Caco-2 (cell line): ENCODE results near the gene SLK. TPM values are rescaled to one million over a fixed set of nuclear protein-coding genes. Genes with fewer than 3 reads are reported as not detected.

Experiments
- BruUV-seq: library from RNA; stranded (reverse); fragments of 400-500 nt; replicated peaks from 2 replicates; lab custom pipeline; 2021; lab: Mats Ljungman, UMichigan
- CTCF ChIA-PET: fragments of 300-600 bp; sonication (Branson Sonifier 250); formaldehyde crosslinking; loops from one replicate; lab custom pipeline; 2022; ENCODE audit warnings: antibody characterized with exemption; lab: Charles Lee
- POLR2A ChIA-PET: fragments of 300-600 bp; sonication (Branson Sonifier 250); formaldehyde crosslinking; loops from one replicate; lab custom pipeline; 2022; ENCODE audit warnings: antibody characterized with exemption; lab: Charles Lee
- DNase-seq, 2 experiments: peaks; one replicate each; pipeline versions ENCODE4 v3.0.0 to v3.0.0-alpha.2; 2020 to 2022
- H3K27me3 ChIP-seq: replicated peaks from 2 replicates; pipeline ENCODE4 v1.6.0; 2011; ENCODE audit warnings: low read length; ENCODE audit not compliant: control insufficient read depth, insufficient read depth
- H3K36me3 ChIP-seq: 2 replicates; pipeline ENCODE4 v1.5.1; 2011; ENCODE audit warnings: low read length; ENCODE audit not compliant: control insufficient read depth, insufficient read depth
- H3K4me1 ChIP-seq: fragments of 250-450 bp; sonication (Bioruptor Pico); 2 replicates; pipeline ENCODE4 v1.5.1; 2020; ENCODE audit warnings: mild to moderate bottlenecking
- H3K4me3 ChIP-seq: 2 replicates; pipeline ENCODE4 v1.5.1; 2011; ENCODE audit warnings: low read depth, mild to moderate bottlenecking, control low read depth, low read length
- H3K9me3 ChIP-seq: fragments of 250-450 bp; sonication (Bioruptor Pico); 2 replicates; pipeline ENCODE4 v1.5.1; 2020; ENCODE audit warnings: mild to moderate bottlenecking, moderate library complexity
- H3K27ac Mint-ChIP-seq: one replicate; pipeline ENCODE4 v1.8.0; 2022; ENCODE audit warnings: mixed read lengths; ENCODE audit not compliant: unreplicated experiment
- H3K27me3 Mint-ChIP-seq: one replicate; pipeline ENCODE4 v1.8.0; 2022; ENCODE audit warnings: mixed read lengths; ENCODE audit not compliant: insufficient read depth, unreplicated experiment
- H3K36me3 Mint-ChIP-seq: one replicate; pipeline ENCODE4 v1.8.0; 2022; ENCODE audit warnings: mild to moderate bottlenecking, mixed read lengths; ENCODE audit not compliant: insufficient read depth, unreplicated experiment
- H3K4me1 Mint-ChIP-seq: one replicate; pipeline ENCODE4 v1.8.0; 2022; ENCODE audit warnings: low read depth, mixed read lengths; ENCODE audit not compliant: unreplicated experiment
- H3K4me3 Mint-ChIP-seq: one replicate; pipeline ENCODE4 v1.8.0; 2022; ENCODE audit warnings: mild to moderate bottlenecking, moderate library complexity, mixed read lengths; ENCODE audit not compliant: unreplicated experiment
- H3K9me3 Mint-ChIP-seq: one replicate; pipeline ENCODE4 v1.8.0; 2022; ENCODE audit warnings: mixed read lengths; ENCODE audit not compliant: unreplicated experiment
- CTCF ChIP-seq, 2 experiments: fragments of 200-600 bp in 1 of 2; IDR thresholded peaks; 1 replicate in 1 of 2; 2 replicates in 1 of 2; pipeline versions ENCODE4 v1.5.1 to v1.8.0; 2011 to 2022; ENCODE audit warnings: antibody characterized with exemption in 1 of 2, control low read depth in 1 of 2, inconsistent platforms in 1 of 2, low read depth in 1 of 2, low read length in 1 of 2, mild to moderate bottlenecking in 1 of 2, moderate library complexity in 1 of 2; ENCODE audit not compliant: insufficient read depth in 1 of 2, severe bottlenecking in 1 of 2, unreplicated experiment in 1 of 2
- intact Hi-C: fragments of 100-400 bp; cut with micrococcal nuclease; formaldehyde crosslinking; loops from one replicate; pipeline ENCODE4 v1.10.0; 2022; ENCODE audit not compliant: unreplicated experiment
- total RNA-seq: library from RNA; stranded (reverse); gene quantifications from 2 replicates; pipeline ENCODE4 v1.2.3, GENCODE V29; 2022

Gene SLK
- total RNA-seq, 1 experiment from 2014 or later = 39.5 TPM

- Histone ChIP-seq H3K36me3 (no peaks in the 10 kb centered on the region), H3K4me1 (no peaks in the 10 kb centered on the region; the same call in 1 of the 2 replicates), H3K4me3 (no peak overlapping the region), H3K27me3 (no peaks in the 10 kb centered on the region), H3K9me3 (no peaks in the 10 kb centered on the region)
- ChIA-PET CTCF (no interaction called here), POLR2A (no interaction called here)
- no peak for TF ChIP-seq CTCF (IDR thresholded peaks at IDR 0.05; ENCODE audit: insufficient read depth in 1 of 2, low read depth in 1 of 2, low read length in 1 of 2, severe bottlenecking in 1 of 2, unreplicated experiment in 1 of 2)
- Mint-ChIP-seq H3K27me3 (no peaks in the 10 kb centered on the region), H3K9me3 (no peaks in the 10 kb centered on the region), H3K4me3 (no peak overlapping the region), H3K4me1 (no peaks in the 10 kb centered on the region), H3K36me3 (peaks cover 7% of the 10 kb centered on the region), H3K27ac (no peak overlapping the region)
- no TSS peak for BruUV-seq
- no peak for DNase-seq
- intact Hi-C loops = no loop called here
Measured at GRCh38 chr10:104040862-104041789, 74.2 kb downstream of the SLK start.

GRCh38 chr10:104041891-104042535 lies 75.1 kb downstream of the SLK start:
- BruUV-seq = no TSS peak
- Mint-ChIP-seq H3K4me3 (no peak overlapping the region), H3K36me3 (peaks cover 7% of the 10 kb centered on the region), H3K9me3 (no peaks in the 10 kb centered on the region), H3K4me1 (no peaks in the 10 kb centered on the region), H3K27me3 (no peaks in the 10 kb centered on the region), H3K27ac (no peak overlapping the region)
- Histone ChIP-seq H3K27me3 (no peaks in the 10 kb centered on the region), H3K4me3 (no peak overlapping the region), H3K4me1 (no peaks in the 10 kb centered on the region; the same call in 1 of the 2 replicates), H3K9me3 (no peaks in the 10 kb centered on the region), H3K36me3 (no peaks in the 10 kb centered on the region)
- POLR2A ChIA-PET = no interaction called here
- CTCF ChIA-PET = no interaction called here
- TF ChIP-seq CTCF (IDR thresholded peaks at IDR 0.05; ENCODE audit: insufficient read depth in 1 of 2, low read depth in 1 of 2, low read length in 1 of 2, severe bottlenecking in 1 of 2, unreplicated experiment in 1 of 2) = no peak
- intact Hi-C loops = no loop called here
- DNase-seq = no peak

GRCh38 chr10:104043185-104043830 lies 76.4 kb downstream of the SLK start:
- no peak overlapping the region for H3K4me3 Mint-ChIP-seq
- CTCF ChIA-PET = no interaction called here
- POLR2A ChIA-PET = no interaction called here

More at GRCh38 chr10:104043185-104043830, 76.4 kb downstream of the SLK start:
- no peaks in the 10 kb centered on the region for H3K27me3 ChIP-seq
- BruUV-seq = no TSS peak
- H3K36me3 ChIP-seq = no peaks in the 10 kb centered on the region
- H3K4me3 ChIP-seq = no peak overlapping the region
- H3K4me1 ChIP-seq = no peaks in the 10 kb centered on the region; the same call in 1 of the 2 replicates
- no peaks in the 10 kb centered on the region for H3K4me1 Mint-ChIP-seq
- H3K9me3 Mint-ChIP-seq = no peaks in the 10 kb centered on the region
- H3K27me3 Mint-ChIP-seq = no peaks in the 10 kb centered on the region
- H3K9me3 ChIP-seq = no peaks in the 10 kb centered on the region
- no peak for TF ChIP-seq CTCF (IDR thresholded peaks at IDR 0.05; ENCODE audit: insufficient read depth in 1 of 2, low read depth in 1 of 2, low read length in 1 of 2, severe bottlenecking in 1 of 2, unreplicated experiment in 1 of 2)
- no peak for DNase-seq
- H3K27ac Mint-ChIP-seq = no peak overlapping the region
- intact Hi-C loops = no loop called here
- peaks cover 1% of the 10 kb centered on the region for H3K36me3 Mint-ChIP-seq
